Esophagus muscularis mucosa (tissue), 4 donors: ENCODE measurements around the gene IRF2BP2. TPM values are rescaled to one million over a fixed set of nuclear protein-coding genes. Genes with fewer than 3 reads are reported as not detected.

Experiments used
- DNase-seq: peaks from one replicate; pipeline ENCODE4 v3.0.0-alpha.2; 2017; ENCODE audit errors: extremely low spot score
- H3K27ac ChIP-seq, 4 donors: fragments of 200-600 bp; sonication (generic); replicated peaks in 1 of 4; 1 replicate in 3 of 4; 2 replicates in 1 of 4; pipeline ENCODE4 v1.5.1; 2016 to 2019; ENCODE audit warnings: mild to moderate bottlenecking in 1 of 4
- H3K27me3 ChIP-seq, 4 donors: fragments of 200-600 bp; sonication (generic); one replicate each; pipeline versions ENCODE4 v1.5.1 to v1.6.0; 2016 to 2019
- H3K36me3 ChIP-seq, 4 donors: fragments of 200-600 bp; sonication (generic); one replicate each; pipeline ENCODE4 v1.5.1; 2016 to 2019
- H3K4me1 ChIP-seq, 4 donors: fragments of 200-600 bp; sonication (generic); one replicate each; pipeline ENCODE4 v1.5.1; 2016 to 2019
- H3K4me3 ChIP-seq, 4 donors: fragments of 200-600 bp; sonication (generic); 1 replicate in 2 of 4; 2 replicates in 2 of 4; pipeline ENCODE4 v1.5.1; 2016 to 2019; ENCODE audit warnings: mild to moderate bottlenecking in 4 of 4, moderate library complexity in 1 of 4
- H3K9me3 ChIP-seq, 4 donors: fragments of 200-600 bp; sonication (generic); 1 replicate in 3 of 4; 2 replicates in 1 of 4; pipeline ENCODE4 v1.5.1; 2016 to 2019
- EP300 ChIP-seq: sonication (generic); formaldehyde crosslinking; IDR thresholded peaks from one replicate; pipeline ENCODE4 v1.6.1; 2017; ENCODE audit warnings: antibody characterized with exemption
- POLR2A ChIP-seq: fragments of 450-650 bp; IDR thresholded peaks from one replicate; pipeline ENCODE4 v1.6.1; 2017; ENCODE audit warnings: antibody characterized with exemption, moderate library complexity, mild to moderate bottlenecking, low read depth
- POLR2AphosphoS5 ChIP-seq, 2 donors: sonication (generic); formaldehyde crosslinking; IDR thresholded peaks; one replicate each; pipeline ENCODE4 v1.6.1; 2017; ENCODE audit warnings: antibody characterized with exemption in 2 of 2
- WGBS: methylation state at CpG from one replicate; pipeline ENCODE4 v1.1.5; 2018; 5-methylcytosine and 5-hydroxymethylcytosine counted together
- intact Hi-C: fragments of 100-400 bp; cut with DNase I; formaldehyde crosslinking; loops from one replicate; pipeline ENCODE4 v1.15.1; 2023
- total RNA-seq, 4 donors: library from RNA; depleted of rRNA; stranded (reverse); fragments of >200 nt; gene quantifications; one replicate each; pipeline versions ENCODE4 v1.1.0 to v1.2.1, GENCODE V29; 2016
- TF ChIP-seq, protein P1 (sequence below), 3 experiments: fragments of 200-600 bp in 2 of 3; fragments of 450-650 bp in 1 of 3; sonication (generic) in 2 of 3; IDR thresholded peaks; one replicate each; pipeline ENCODE4 v1.5.1; 2017 to 2019; ENCODE audit warnings: antibody characterized with exemption in 3 of 3, mild to moderate bottlenecking in 2 of 3, moderate library complexity in 1 of 3

Gene IRF2BP2
- total RNA-seq, 4 donors from 2014 or later = 83.3 to 119 (median 97.9) TPM

DNA sequence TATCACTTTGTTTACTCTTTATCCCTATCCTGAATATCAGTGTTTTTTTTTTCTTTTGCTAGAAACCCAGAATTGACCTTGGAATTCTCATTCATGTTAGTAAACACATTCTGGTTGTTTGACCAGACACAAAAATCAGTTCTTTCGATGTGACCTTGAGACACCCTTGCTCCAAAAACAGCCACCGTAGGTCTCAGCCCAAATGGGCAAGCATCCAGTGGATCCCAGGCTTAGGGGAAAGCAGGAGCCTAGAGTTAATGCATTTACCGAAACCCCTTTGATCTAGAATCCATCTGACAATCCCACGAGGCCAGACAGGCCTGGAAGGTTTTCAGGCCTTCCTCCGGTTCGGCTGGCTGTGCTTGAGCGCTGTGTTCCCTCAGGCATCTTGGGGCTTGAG is 47.6 kb downstream of the IRF2BP2 start:
- DNase-seq = no peak
- Histone ChIP-seq H3K27ac (peak overlapping the region; percentile 46 to 68 (median 48)), H3K27me3 (no peaks in the 10 kb centered on the region), H3K4me3 (no peak overlapping the region), H3K4me1 (peaks cover 4 to 24% (median 14%) of the 10 kb centered on the region in 4 donors), H3K9me3 (no peaks in the 10 kb centered on the region), H3K36me3 (no peaks in the 10 kb centered on the region)
- intact Hi-C loops = no loop called here
- TF ChIP-seq POLR2A (no peak), POLR2AphosphoS5 (IDR thresholded peaks at IDR 0.05) (no peak)
- TF ChIP-seq, protein P1, sequence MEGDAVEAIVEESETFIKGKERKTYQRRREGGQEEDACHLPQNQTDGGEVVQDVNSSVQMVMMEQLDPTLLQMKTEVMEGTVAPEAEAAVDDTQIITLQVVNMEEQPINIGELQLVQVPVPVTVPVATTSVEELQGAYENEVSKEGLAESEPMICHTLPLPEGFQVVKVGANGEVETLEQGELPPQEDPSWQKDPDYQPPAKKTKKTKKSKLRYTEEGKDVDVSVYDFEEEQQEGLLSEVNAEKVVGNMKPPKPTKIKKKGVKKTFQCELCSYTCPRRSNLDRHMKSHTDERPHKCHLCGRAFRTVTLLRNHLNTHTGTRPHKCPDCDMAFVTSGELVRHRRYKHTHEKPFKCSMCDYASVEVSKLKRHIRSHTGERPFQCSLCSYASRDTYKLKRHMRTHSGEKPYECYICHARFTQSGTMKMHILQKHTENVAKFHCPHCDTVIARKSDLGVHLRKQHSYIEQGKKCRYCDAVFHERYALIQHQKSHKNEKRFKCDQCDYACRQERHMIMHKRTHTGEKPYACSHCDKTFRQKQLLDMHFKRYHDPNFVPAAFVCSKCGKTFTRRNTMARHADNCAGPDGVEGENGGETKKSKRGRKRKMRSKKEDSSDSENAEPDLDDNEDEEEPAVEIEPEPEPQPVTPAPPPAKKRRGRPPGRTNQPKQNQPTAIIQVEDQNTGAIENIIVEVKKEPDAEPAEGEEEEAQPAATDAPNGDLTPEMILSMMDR (IDR thresholded peaks at IDR 0.05) = no peak
- WGBS = 58% methylated on average over 7 of the region's 7 CpGs

DNA sequence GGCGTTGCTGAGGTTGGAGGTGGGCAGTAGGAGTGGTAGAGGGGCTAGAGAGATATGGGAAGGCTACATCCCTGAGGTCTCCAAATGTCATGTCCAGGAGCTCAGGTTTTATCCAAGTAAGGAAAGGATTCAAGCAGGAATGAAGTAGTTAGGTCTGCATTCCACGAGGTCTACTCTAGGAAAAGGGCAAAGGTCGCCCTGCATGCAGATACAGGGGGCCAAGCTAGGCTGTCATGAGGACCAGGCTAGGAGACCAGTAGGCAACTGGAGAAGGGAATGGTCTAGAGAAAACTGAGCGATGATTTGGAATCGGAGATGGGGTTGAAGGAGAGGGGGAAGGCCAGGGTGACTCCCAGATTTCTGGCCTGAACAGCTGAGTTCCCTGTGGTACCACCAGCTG is 48.7 kb downstream of the IRF2BP2 start:
- 89% methylated on average over 5 of the region's 5 CpGs for WGBS

DNA sequence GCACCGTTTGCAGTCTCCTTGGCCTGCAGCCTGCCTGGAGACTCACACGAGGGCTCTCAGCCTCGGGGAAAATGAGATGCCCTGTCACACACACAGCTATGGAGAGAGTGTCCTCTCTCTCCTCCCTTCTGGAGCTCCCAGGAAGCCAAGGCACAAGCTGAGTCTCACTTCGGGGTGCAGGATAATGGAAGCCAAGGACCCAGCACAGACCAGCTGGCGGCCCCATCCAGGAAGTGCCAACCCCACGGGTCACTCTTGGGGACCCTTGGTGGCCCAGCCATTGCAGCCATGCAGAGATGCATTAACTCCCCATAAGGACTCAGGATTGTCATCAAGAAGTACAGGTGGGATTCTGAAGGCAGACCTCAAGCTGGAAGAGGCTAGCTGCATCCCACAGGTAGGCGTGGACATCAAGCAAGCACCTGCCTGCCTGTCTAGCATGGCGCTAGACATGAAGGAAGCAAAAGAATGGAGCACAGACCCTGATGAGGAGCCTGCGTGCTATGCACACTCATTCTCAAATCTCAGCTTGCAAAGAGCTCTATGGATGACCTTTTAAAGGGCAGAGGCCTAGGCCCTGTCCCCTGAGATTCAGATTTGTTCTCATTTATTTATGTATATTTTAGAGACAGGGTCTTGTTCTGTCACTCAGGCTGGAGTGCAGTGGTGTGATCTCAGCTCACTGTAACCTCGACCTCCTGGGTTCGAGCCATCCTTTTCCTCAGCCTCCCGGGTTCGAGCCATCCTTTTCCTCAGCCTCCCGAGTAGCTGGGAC is 49.9 kb downstream of the IRF2BP2 start:
- 90% methylated on average over 14 of the region's 14 CpGs for WGBS
- peak overlapping the region in 2 of 4 donors; percentile 29 to 52 for H3K27ac ChIP-seq
- TF ChIP-seq POLR2A (no peak), POLR2AphosphoS5 (IDR thresholded peaks at IDR 0.05) (no peak), EP300 (no peak)
- TF ChIP-seq, protein P1 (IDR thresholded peaks at IDR 0.05) = no peak

More for the DNA sequence above, 48.7 kb downstream of the IRF2BP2 start:
- intact Hi-C loops = no loop called here
- TF ChIP-seq, protein P1 (IDR thresholded peaks at IDR 0.05) = no peak
- TF ChIP-seq POLR2A (no peak), POLR2AphosphoS5 (IDR thresholded peaks at IDR 0.05) (no peak), EP300 (no peak)
- Histone ChIP-seq H3K4me3 (no peak overlapping the region), H3K27me3 (no peaks in the 10 kb centered on the region), H3K4me1 (peaks cover 4 to 24% (median 14%) of the 10 kb centered on the region in 4 donors), H3K9me3 (no peaks in the 10 kb centered on the region), H3K27ac (peak overlapping the region in 1 of 4 donors; percentile 46), H3K36me3 (no peaks in the 10 kb centered on the region)
- no peak for DNase-seq

DNA sequence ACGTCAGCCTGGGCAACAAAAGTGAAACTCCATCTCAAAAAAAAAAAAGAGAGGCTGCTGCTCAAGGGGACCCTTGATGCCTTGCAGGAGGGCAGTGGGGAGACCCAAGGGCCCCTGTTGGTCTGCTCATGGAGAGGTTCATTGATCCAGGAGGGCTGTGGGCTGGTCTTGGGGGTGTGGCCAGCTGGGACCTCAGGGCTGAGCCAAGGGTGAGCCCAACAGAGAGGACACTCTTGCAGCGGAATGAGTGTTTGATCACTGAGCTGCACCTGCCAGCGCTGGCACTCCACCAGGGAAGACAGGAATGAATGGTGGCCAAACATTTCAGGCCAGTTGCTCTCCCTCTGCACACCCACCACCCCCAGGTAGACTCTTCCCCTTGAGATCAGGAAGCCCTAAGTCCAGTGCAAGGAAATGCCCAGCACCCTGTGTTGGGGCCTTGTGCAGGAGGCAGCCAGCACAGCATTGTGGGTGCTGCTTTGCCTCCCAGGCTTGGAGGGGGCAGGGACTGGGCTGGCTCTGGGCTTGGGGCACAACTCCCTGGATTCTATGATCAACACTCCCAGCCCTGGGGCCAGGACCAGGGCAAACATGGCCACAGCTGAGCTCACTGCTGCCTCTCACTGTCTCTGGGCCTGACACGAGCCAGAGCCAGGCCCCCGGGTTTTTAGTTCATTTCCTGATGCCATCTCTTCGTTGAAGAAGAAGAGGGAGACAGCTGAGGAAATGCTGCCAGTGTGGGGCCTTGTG is 50.7 kb downstream of the IRF2BP2 start:
- WGBS = 91% methylated on average over 6 of the region's 6 CpGs
- H3K36me3 ChIP-seq = no peaks in the 10 kb centered on the region
- no peaks in the 10 kb centered on the region for H3K27me3 ChIP-seq
- TF ChIP-seq EP300 (no peak), POLR2A (no peak), POLR2AphosphoS5 (IDR thresholded peaks at IDR 0.05) (no peak)
- TF ChIP-seq, protein P1 (IDR thresholded peaks at IDR 0.05) = no peak
- H3K9me3 ChIP-seq = no peaks in the 10 kb centered on the region
- no peak overlapping the region for H3K4me3 ChIP-seq
- peaks cover 10 to 22% (median 16%) of the 10 kb centered on the region in 4 donors for H3K4me1 ChIP-seq
- no peak for DNase-seq
- H3K27ac ChIP-seq = peak overlapping the region in 2 of 4 donors; percentile 29 to 52
- intact Hi-C loops = no loop called here

More for the DNA sequence above, 49.9 kb downstream of the IRF2BP2 start:
- no peaks in the 10 kb centered on the region for H3K9me3 ChIP-seq
- H3K4me3 ChIP-seq = no peak overlapping the region
- peaks cover 8 to 21% (median 14%) of the 10 kb centered on the region in 4 donors for H3K4me1 ChIP-seq
- H3K27me3 ChIP-seq = no peaks in the 10 kb centered on the region
- intact Hi-C loops = no loop called here
- DNase-seq = no peak
- no peaks in the 10 kb centered on the region for H3K36me3 ChIP-seq
